ENCODE data around the gene C9. TPM values are rescaled to one million over a fixed set of nuclear protein-coding genes. Genes with fewer than 3 reads are reported as not detected.

Gene C9
- polyA plus RNA-seq, 1 donor from 2014 or later: not detected

GRCh38 chr5:39373791-39374190, 9.5 kb upstream of the C9 start:
- Histone ChIP-seq H3K79me2 (replicated peaks; ENCODE audit: insufficient read depth, low read length) (no peaks in the 10 kb centered on the region), H3K4me2 (ENCODE audit: low read length) (no peak overlapping the region), H3K27me3 (ENCODE audit: insufficient read depth, low read depth, low read length) (no peaks in the 10 kb centered on the region), H3K36me3 (ENCODE audit: insufficient read depth, low read length) (no peaks in the 10 kb centered on the region), H3K9ac (ENCODE audit: low read length) (no peak overlapping the region), H3K4me3 (ENCODE audit: low read length) (no peak overlapping the region), H3K9me2 (ENCODE audit: insufficient read depth, low read length) (no peaks in the 10 kb centered on the region), H2AFZ (ENCODE audit: low read depth, low read length) (no peak overlapping the region), H4K20me1 (ENCODE audit: insufficient read depth) (no peaks in the 10 kb centered on the region), H3K9me3 (ENCODE audit: low read length) (no peaks in the 10 kb centered on the region), H3K27ac (ENCODE audit: low read length) (no peak overlapping the region), H3F3A (ENCODE audit: insufficient read depth, low read length, poor library complexity, severe bottlenecking) (no peaks in the 10 kb centered on the region)
- TF ChIP-seq CTCF (IDR thresholded peaks at IDR 0.05; ENCODE audit: poor library complexity, severe bottlenecking): no peak
- TF ChIP-seq POLR2AphosphoS5 (IDR thresholded peaks at IDR 0.05): no peak
- no peak for TF ChIP-seq SMC3 (conservative IDR thresholded peaks at IDR 0.05; ENCODE audit: poor library complexity)
- TF ChIP-seq EP300 (conservative IDR thresholded peaks at IDR 0.05; ENCODE audit: poor library complexity, severe bottlenecking): no peak
- TF ChIP-seq MXI1 (conservative IDR thresholded peaks at IDR 0.05; ENCODE audit: poor library complexity, severe bottlenecking): no peak
- no peak for TF ChIP-seq REST (IDR thresholded peaks at IDR 0.05; ENCODE audit: borderline replicate concordance)
- TF ChIP-seq RAD21 (conservative IDR thresholded peaks at IDR 0.05): no peak
- TF ChIP-seq TAF1 (IDR thresholded peaks at IDR 0.05; ENCODE audit: low read depth): no peak

GRCh38 chr5:39371367-39371635, 7.0 kb upstream of the C9 start:
- no peaks in the 10 kb centered on the region for H3K79me2 ChIP-seq (replicated peaks; ENCODE audit: insufficient read depth, low read length)
- H3K9me3 ChIP-seq (ENCODE audit: low read length): no peaks in the 10 kb centered on the region
- TF ChIP-seq REST (IDR thresholded peaks at IDR 0.05; ENCODE audit: borderline replicate concordance) (no peak), MXI1 (conservative IDR thresholded peaks at IDR 0.05; ENCODE audit: poor library complexity, severe bottlenecking) (no peak), EP300 (conservative IDR thresholded peaks at IDR 0.05; ENCODE audit: poor library complexity, severe bottlenecking) (no peak), TAF1 (IDR thresholded peaks at IDR 0.05; ENCODE audit: low read depth) (no peak), RAD21 (conservative IDR thresholded peaks at IDR 0.05) (no peak), SMC3 (conservative IDR thresholded peaks at IDR 0.05; ENCODE audit: poor library complexity) (no peak), POLR2AphosphoS5 (IDR thresholded peaks at IDR 0.05) (no peak), EZH2 (IDR thresholded peaks at IDR 0.05; ENCODE audit: borderline replicate concordance, insufficient read depth, low read length, poor library complexity, severe bottlenecking) (no peak), CTCF (IDR thresholded peaks at IDR 0.05; ENCODE audit: poor library complexity, severe bottlenecking) (no peak)
- H4K20me1 ChIP-seq (ENCODE audit: insufficient read depth): no peaks in the 10 kb centered on the region
- no peaks in the 10 kb centered on the region for H3K36me3 ChIP-seq (ENCODE audit: insufficient read depth, low read length)
- H3K27me3 ChIP-seq (ENCODE audit: insufficient read depth, low read depth, low read length): no peaks in the 10 kb centered on the region
- no peak overlapping the region for H3K9ac ChIP-seq (ENCODE audit: low read length)
- H3K4me3 ChIP-seq (ENCODE audit: low read length): no peak overlapping the region
- H3K9me2 ChIP-seq (ENCODE audit: insufficient read depth, low read length): no peaks in the 10 kb centered on the region
- H3K27ac ChIP-seq (ENCODE audit: low read length): no peak overlapping the region
- no peak overlapping the region for H2AFZ ChIP-seq (ENCODE audit: low read depth, low read length)
- H3K4me2 ChIP-seq (ENCODE audit: low read length): no peak overlapping the region
- no peaks in the 10 kb centered on the region for H3F3A ChIP-seq (ENCODE audit: insufficient read depth, low read length, poor library complexity, severe bottlenecking)

Measured in neural cell (in vitro differentiated cells).